ENCODE data around the gene FOXE3. TPM values are rescaled to one million over a fixed set of nuclear protein-coding genes. Genes with fewer than 3 reads are reported as not detected.

The FOXE3 gene
- total RNA-seq, 1 experiment from 2014 or later = 0.46 TPM

GRCh38 chr1:47431534-47431933, 15.4 kb downstream of the FOXE3 start:
- H3K4me1 ChIP-seq (ENCODE audit: control insufficient read depth, insufficient read depth, low read length) = peaks cover 26% of the 10 kb centered on the region
- DNase-seq (ENCODE audit: low read depth, low spot score) (no peak), ATAC-seq (no peak)
- POLR2A ChIA-PET = no interaction called here
- CTCF ChIA-PET = no interaction called here
- no peaks in the 10 kb centered on the region for H3K36me3 ChIP-seq (ENCODE audit: control insufficient read depth, insufficient read depth, low read length)
- TF ChIP-seq CTCF (IDR thresholded peaks at IDR 0.05) (no peak), REST (IDR thresholded peaks at IDR 0.05; ENCODE audit: insufficient read depth in 1 of 2, low read depth in 2 of 2, low read length in 1 of 2) (no peak), POLR2AphosphoS5 (IDR thresholded peaks at IDR 0.05; ENCODE audit: low read depth, low read length) (no peak), TCF7L2 (IDR thresholded peaks at IDR 0.05; ENCODE audit: low read depth, low read length) (no peak), SIN3A (IDR thresholded peaks at IDR 0.05; ENCODE audit: borderline replicate concordance, insufficient read depth, low read depth, low read length) (no peak)
- intact Hi-C loops (cut with micrococcal nuclease; ENCODE audit: unreplicated experiment) = no loop called here
- no peaks in the 10 kb centered on the region for H3K9me3 ChIP-seq (ENCODE audit: control insufficient read depth, insufficient read depth, low read depth, low read length)
- H3K27ac ChIP-seq (ENCODE audit: low read length) = no peak overlapping the region
- no peak overlapping the region for H3K4me3 ChIP-seq (ENCODE audit: low read depth in 2 of 2, low read length in 2 of 2)
- in situ Hi-C loops (cut with HindIII; ENCODE audit: low pct_unique_long_range_greater_than_20kb, low sequenced_read_pairs) = no loop called here
- BruUV-seq (replicated peaks) = no TSS peak
- no peaks in the 10 kb centered on the region for H3K27me3 ChIP-seq (ENCODE audit: control insufficient read depth, insufficient read depth, low read length)

- DNase-seq (ENCODE audit: low read depth, low spot score) (no peak), ATAC-seq (peak; percentile 76)
- H3K4me1 ChIP-seq (ENCODE audit: control insufficient read depth, insufficient read depth, low read length) = peaks cover 26% of the 10 kb centered on the region
- no peak overlapping the region for H3K4me3 ChIP-seq (ENCODE audit: low read depth in 2 of 2, low read length in 2 of 2)
- TF ChIP-seq POLR2AphosphoS5 (IDR thresholded peaks at IDR 0.05; ENCODE audit: low read depth, low read length) (no peak), SIN3A (IDR thresholded peaks at IDR 0.05; ENCODE audit: borderline replicate concordance, insufficient read depth, low read depth, low read length) (no peak), CTCF (IDR thresholded peaks at IDR 0.05) (peak; percentile 88), TCF7L2 (IDR thresholded peaks at IDR 0.05; ENCODE audit: low read depth, low read length) (no peak)
- no peak overlapping the region for H3K27ac ChIP-seq (ENCODE audit: low read length)
- no peaks in the 10 kb centered on the region for H3K27me3 ChIP-seq (ENCODE audit: control insufficient read depth, insufficient read depth, low read length)
- no peaks in the 10 kb centered on the region; the same call in 1 of the 2 replicates for H3K36me3 ChIP-seq (ENCODE audit: control insufficient read depth, insufficient read depth, low read length)
- CTCF ChIA-PET = interaction anchor here (0.6 to 1.0 kb wide), 5 partner anchors 17 to 318 kb away, joined by 3 to 4 read pairs (median 3); no protein-coding TSS in a partner anchor
- POLR2A ChIA-PET = interaction anchor here (0.6 kb wide), 1 partner anchor 61 kb away, joined by 5 read pairs; no protein-coding TSS in a partner anchor
- in situ Hi-C loops (cut with HindIII; ENCODE audit: low pct_unique_long_range_greater_than_20kb, low sequenced_read_pairs) (no loop called here), intact Hi-C loops (cut with micrococcal nuclease; ENCODE audit: unreplicated experiment) (loop anchor here (1.0 kb wide), 1 partner anchor 294 kb away; no protein-coding TSS in a partner anchor)
- no TSS peak for BruUV-seq (replicated peaks)
- no peaks in the 10 kb centered on the region for H3K9me3 ChIP-seq (ENCODE audit: control insufficient read depth, insufficient read depth, low read depth, low read length)
These were observed 16.3 kb downstream of the FOXE3 start for GRCh38 chr1:47432071-47433036.
